Tibial nerve (tissue), 4 donors: ENCODE data around the gene OCEL1. TPM values are rescaled to one million over a fixed set of nuclear protein-coding genes. Genes with fewer than 3 reads are reported as not detected.

Experiments used
- DNase-seq, 2 donors: peaks; one replicate each; pipeline ENCODE4 v3.0.0-alpha.2; 2019; ENCODE audit warnings: low spot score in 2 of 2
- H3K27ac ChIP-seq, 4 donors: fragments of 200-600 bp; sonication (generic) in 3 of 4; one replicate each; pipeline ENCODE4 v1.5.1; 2017 to 2019; ENCODE audit warnings: mild to moderate bottlenecking in 1 of 4
- H3K27me3 ChIP-seq, 2 donors: fragments of 200-600 bp; sonication (generic) in 1 of 2; one replicate each; pipeline versions ENCODE4 v1.5.1 to v1.6.0; 2017 to 2019
- H3K36me3 ChIP-seq, 3 donors: fragments of 200-600 bp; sonication (generic); one replicate each; pipeline ENCODE4 v1.5.1; 2018 to 2019
- H3K4me1 ChIP-seq, 4 donors: fragments of 200-600 bp; sonication (generic) in 3 of 4; one replicate each; pipeline ENCODE4 v1.5.1; 2017 to 2019
- H3K4me3 ChIP-seq, 4 donors: fragments of 200-600 bp; sonication (generic) in 3 of 4; one replicate each; pipeline ENCODE4 v1.5.1; 2017 to 2019; ENCODE audit warnings: mild to moderate bottlenecking in 1 of 4, moderate library complexity in 1 of 4
- H3K9me3 ChIP-seq, 4 donors: fragments of 200-600 bp; sonication (generic) in 3 of 4; one replicate each; pipeline ENCODE4 v1.5.1; 2017 to 2019
- EP300 ChIP-seq, 2 donors: sonication (generic); formaldehyde crosslinking; IDR thresholded peaks; one replicate each; pipeline ENCODE4 v1.6.1; 2017; ENCODE audit warnings: antibody characterized with exemption in 2 of 2, mild to moderate bottlenecking in 1 of 2
- POLR2A ChIP-seq, 2 donors: fragments of 450-650 bp; IDR thresholded peaks; one replicate each; pipeline ENCODE4 v1.6.1; 2017; ENCODE audit warnings: antibody characterized with exemption in 2 of 2, mild to moderate bottlenecking in 2 of 2, moderate library complexity in 2 of 2
- WGBS, 2 donors: methylation state at CpG; one replicate each; pipeline ENCODE4 v1.1.5; 2018; 5-methylcytosine and 5-hydroxymethylcytosine counted together
- total RNA-seq, 4 donors: library from RNA; depleted of rRNA; stranded (reverse); fragments of >200 nt; gene quantifications; one replicate each; pipeline ENCODE4 v1.1.0, GENCODE V29; 2016
- TF ChIP-seq, protein P1 (sequence below), 5 experiments: fragments of 200-600 bp in 3 of 5; fragments of 450-650 bp in 2 of 5; sonication (generic) in 3 of 5; IDR thresholded peaks; one replicate each; pipeline ENCODE4 v1.5.1; 2016 to 2019; ENCODE audit warnings: antibody characterized with exemption in 5 of 5, mild to moderate bottlenecking in 3 of 5, moderate library complexity in 2 of 5

The OCEL1 gene
- total RNA-seq, 4 donors from 2014 or later: 3.3 to 30.0 (median 5.8) TPM

DNA sequence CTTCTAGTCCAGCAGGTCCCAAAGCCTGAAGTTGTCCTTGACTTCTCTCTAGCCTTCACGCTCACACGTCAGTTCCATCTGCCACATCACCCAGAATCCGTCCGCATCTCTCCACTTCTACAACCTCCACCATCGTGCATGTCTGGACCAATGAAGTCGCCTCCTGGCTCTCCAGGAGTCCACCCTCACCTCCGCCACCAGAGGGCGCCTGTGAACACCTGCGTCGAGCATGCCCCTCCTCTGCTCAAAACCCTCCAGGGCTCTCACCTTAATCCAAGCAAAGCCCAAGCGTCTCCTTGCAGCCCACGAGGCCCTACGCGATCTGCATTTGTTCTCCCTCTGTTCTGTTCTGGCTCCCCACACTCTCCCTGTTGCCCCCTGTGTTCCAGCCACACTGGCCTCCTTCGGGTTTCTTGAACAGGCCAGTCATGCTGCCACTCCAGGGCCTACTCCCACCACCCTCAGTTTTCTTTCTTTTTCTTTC, 34.9 kb downstream of the OCEL1 start:
- H3K4me1 ChIP-seq: peaks cover 0 to 2% (median 0%) of the 10 kb centered on the region in 4 donors
- TF ChIP-seq EP300 (IDR thresholded peaks at IDR 0.05): no peak
- TF ChIP-seq, protein P1, sequence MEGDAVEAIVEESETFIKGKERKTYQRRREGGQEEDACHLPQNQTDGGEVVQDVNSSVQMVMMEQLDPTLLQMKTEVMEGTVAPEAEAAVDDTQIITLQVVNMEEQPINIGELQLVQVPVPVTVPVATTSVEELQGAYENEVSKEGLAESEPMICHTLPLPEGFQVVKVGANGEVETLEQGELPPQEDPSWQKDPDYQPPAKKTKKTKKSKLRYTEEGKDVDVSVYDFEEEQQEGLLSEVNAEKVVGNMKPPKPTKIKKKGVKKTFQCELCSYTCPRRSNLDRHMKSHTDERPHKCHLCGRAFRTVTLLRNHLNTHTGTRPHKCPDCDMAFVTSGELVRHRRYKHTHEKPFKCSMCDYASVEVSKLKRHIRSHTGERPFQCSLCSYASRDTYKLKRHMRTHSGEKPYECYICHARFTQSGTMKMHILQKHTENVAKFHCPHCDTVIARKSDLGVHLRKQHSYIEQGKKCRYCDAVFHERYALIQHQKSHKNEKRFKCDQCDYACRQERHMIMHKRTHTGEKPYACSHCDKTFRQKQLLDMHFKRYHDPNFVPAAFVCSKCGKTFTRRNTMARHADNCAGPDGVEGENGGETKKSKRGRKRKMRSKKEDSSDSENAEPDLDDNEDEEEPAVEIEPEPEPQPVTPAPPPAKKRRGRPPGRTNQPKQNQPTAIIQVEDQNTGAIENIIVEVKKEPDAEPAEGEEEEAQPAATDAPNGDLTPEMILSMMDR (IDR thresholded peaks at IDR 0.05): peak; percentile 77 to 87 (median 80)
- peak; percentile 43 to 64 for DNase-seq
- no peaks in the 10 kb centered on the region for H3K27me3 ChIP-seq
- WGBS, 2 donors: 25% methylated on average over 15 of the region's 15 CpGs
- H3K4me3 ChIP-seq: no peak overlapping the region
- no peaks in the 10 kb centered on the region for H3K36me3 ChIP-seq
- H3K9me3 ChIP-seq: peaks cover 0 to 16% (median 0%) of the 10 kb centered on the region in 4 donors
- no peak overlapping the region for H3K27ac ChIP-seq

GRCh38 chr19:17262557-17262956, 36.5 kb downstream of the OCEL1 start:
- Histone ChIP-seq H3K27ac (no peak overlapping the region), H3K4me3 (peak overlapping the region in 1 of 4 donors; percentile 4), H3K9me3 (peaks cover 0 to 16% (median 0%) of the 10 kb centered on the region in 4 donors), H3K27me3 (no peaks in the 10 kb centered on the region), H3K4me1 (peaks cover 0 to 7% (median 0%) of the 10 kb centered on the region in 4 donors), H3K36me3 (no peaks in the 10 kb centered on the region)
- no peak for TF ChIP-seq EP300 (IDR thresholded peaks at IDR 0.05)
- TF ChIP-seq, protein P1 (IDR thresholded peaks at IDR 0.05): no peak
- TF ChIP-seq POLR2A (IDR thresholded peaks at IDR 0.05): no peak
- no peak for DNase-seq
- WGBS, 2 donors: 60 to 68% methylated on average over 14 to 16 of the region's 16 CpGs

- H3K36me3 ChIP-seq: peaks cover 0 to 4% (median 0%) of the 10 kb centered on the region in 3 donors
- peak overlapping the region in 1 of 4 donors; percentile 67 for H3K27ac ChIP-seq
- DNase-seq: no peak
- peak overlapping the region in 1 of 4 donors; percentile 35 for H3K4me3 ChIP-seq
- peaks cover 0 to 21% (median 6%) of the 10 kb centered on the region in 4 donors for H3K4me1 ChIP-seq
- no peaks in the 10 kb centered on the region for H3K27me3 ChIP-seq
- TF ChIP-seq, protein P1 (IDR thresholded peaks at IDR 0.05): no peak
- TF ChIP-seq EP300 (IDR thresholded peaks at IDR 0.05): no peak
- TF ChIP-seq POLR2A (IDR thresholded peaks at IDR 0.05): no peak
- peaks cover 0 to 12% (median 0%) of the 10 kb centered on the region in 4 donors for H3K9me3 ChIP-seq
- WGBS, 2 donors: 77 to 80% methylated on average over 14 to 23 of the region's 23 CpGs
Observed at GRCh38 chr19:17263712-17264640, 38.0 kb downstream of the OCEL1 start.

DNA sequence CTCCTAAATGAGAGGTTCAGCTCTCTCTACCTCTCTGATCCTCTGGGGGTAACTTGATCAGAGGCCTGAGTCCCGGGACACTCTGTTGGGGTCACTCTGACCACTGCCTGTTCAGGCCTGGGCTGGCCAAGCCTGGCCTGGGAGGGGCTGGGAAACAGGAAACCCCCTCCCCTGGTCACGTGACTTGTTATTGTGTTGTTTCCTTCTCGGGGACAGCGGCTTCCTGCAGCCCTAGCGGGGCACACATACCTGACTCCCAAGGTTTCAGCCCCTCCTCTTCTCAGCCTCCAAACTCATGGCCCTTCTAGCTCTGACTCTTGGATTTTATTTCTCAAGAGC, 38.6 kb downstream of the OCEL1 start, which contains the start of gene USHBP1:
TSS of gene USHBP1 (minus strand) at position 105 of the 339 bp plus-strand sequence. CDS start 446 bp downstream, outside the sequence.
- TF ChIP-seq, protein P1 (IDR thresholded peaks at IDR 0.05): no peak
- peak in 1 of 2 donors; percentile 30 for TF ChIP-seq EP300 (IDR thresholded peaks at IDR 0.05)
- no peak for TF ChIP-seq POLR2A (IDR thresholded peaks at IDR 0.05)
- Histone ChIP-seq H3K9me3 (peaks cover 0 to 6% (median 0%) of the 10 kb centered on the region in 4 donors), H3K27ac (peak within 1 kb of the TSS in 1 of 4 donors; percentile 67), H3K4me1 (peaks cover 0 to 21% (median 6%) of the 10 kb centered on the region in 4 donors), H3K4me3 (peak within 1 kb of the TSS in 1 of 4 donors; percentile 35), H3K36me3 (peaks cover 0 to 11% (median 0%) of the 10 kb centered on the region in 3 donors), H3K27me3 (no peaks in the 10 kb centered on the region)
- no peak for DNase-seq
- 26 to 31% methylated on average over 5 of the region's 5 CpGs for WGBS, 2 donors

GRCh38 chr19:17266026-17266425, 40.0 kb downstream of the OCEL1 start:
- H3K4me3 ChIP-seq: no peak overlapping the region
- TF ChIP-seq, protein P1 (IDR thresholded peaks at IDR 0.05): no peak
- TF ChIP-seq POLR2A (IDR thresholded peaks at IDR 0.05) (no peak), EP300 (IDR thresholded peaks at IDR 0.05) (no peak)
- H3K27ac ChIP-seq: no peak overlapping the region
- DNase-seq: no peak
- no peaks in the 10 kb centered on the region for H3K27me3 ChIP-seq
- peaks cover 0 to 25% (median 0%) of the 10 kb centered on the region in 3 donors for H3K36me3 ChIP-seq
- peaks cover 0 to 20% (median 6%) of the 10 kb centered on the region in 4 donors for H3K4me1 ChIP-seq
- WGBS, 2 donors: 92 to 95% methylated on average over 7 of the region's 7 CpGs
- H3K9me3 ChIP-seq: no peaks in the 10 kb centered on the region
